GM23338 (cell line): ENCODE measurements around the gene MAPKAPK3. TPM values are rescaled to one million over a fixed set of nuclear protein-coding genes. Genes with fewer than 3 reads are reported as not detected.

ENCODE experiments used
- ATAC-seq: fragments of 200-7000 bp; cut with Tn5 transposase; 3 replicates; pipeline ENCODE4 v1.9.1; 2020
- DNase-seq: peaks from one replicate; pipeline ENCODE4 v3.0.0-alpha.2; 2015; ENCODE audit warnings: low spot score
- H2AFZ ChIP-seq: fragments of 200-600 bp; sonication (generic); 2 replicates; pipeline ENCODE4 v1.8.0; 2016; ENCODE audit warnings: antibody characterized with exemption, mild to moderate bottlenecking, moderate library complexity
- H3F3A ChIP-seq: fragments of 200-600 bp; sonication (generic); replicated peaks from 2 replicates; pipeline ENCODE4 v1.8.0; 2017; ENCODE audit warnings: antibody characterized with exemption, mixed run types, low read depth
- H3K27ac ChIP-seq: fragments of 200-600 bp; sonication (generic); 2 replicates; pipeline ENCODE4 v1.6.1; 2016; ENCODE audit warnings: low read depth
- H3K27me3 ChIP-seq: fragments of 200-600 bp; sonication (generic); 2 replicates; pipeline ENCODE4 v1.8.0; 2016; ENCODE audit warnings: mild to moderate bottlenecking, mixed run types, moderate library complexity; ENCODE audit not compliant: insufficient read depth
- H3K36me3 ChIP-seq: fragments of 200-600 bp; sonication (generic); 2 replicates; pipeline ENCODE4 v1.8.0; 2016; ENCODE audit warnings: mild to moderate bottlenecking; ENCODE audit not compliant: insufficient read depth
- H3K4me1 ChIP-seq: fragments of 200-600 bp; sonication (generic); 2 replicates; pipeline ENCODE4 v1.8.0; 2016; ENCODE audit warnings: mild to moderate bottlenecking, moderate library complexity; ENCODE audit not compliant: insufficient read depth
- H3K4me2 ChIP-seq: fragments of 200-600 bp; sonication (generic); 2 replicates; pipeline ENCODE4 v1.7.1; 2017; ENCODE audit warnings: mixed run types
- H3K4me3 ChIP-seq: fragments of 200-600 bp; sonication (generic); 2 replicates; pipeline ENCODE4 v1.6.1; 2016; ENCODE audit warnings: mixed run types
- H3K79me2 ChIP-seq: fragments of 200-600 bp; sonication (generic); replicated peaks from 2 replicates; pipeline ENCODE4 v1.8.0; 2017; ENCODE audit warnings: mild to moderate bottlenecking; ENCODE audit not compliant: insufficient read depth
- H3K9me2 ChIP-seq: fragments of 200-600 bp; sonication (generic); 2 replicates; pipeline ENCODE4 v1.8.0; 2017; ENCODE audit not compliant: insufficient read depth
- H4K20me1 ChIP-seq: fragments of 200-600 bp; sonication (generic); replicated peaks from 2 replicates; pipeline ENCODE4 v1.8.0; 2017; ENCODE audit warnings: mild to moderate bottlenecking; ENCODE audit not compliant: insufficient read depth
- H3K27ac Mint-ChIP-seq: 2 replicates; pipeline ENCODE4 v1.8.0; 2020; ENCODE audit warnings: inconsistent platforms, mild to moderate bottlenecking, moderate library complexity, mixed read lengths
- H3K27me3 Mint-ChIP-seq: 3 replicates; pipeline ENCODE4 v1.8.0; 2022; ENCODE audit warnings: low read depth, mild to moderate bottlenecking, moderate library complexity, mixed read lengths, inconsistent platforms; ENCODE audit not compliant: insufficient read depth, poor library complexity
- H3K36me3 Mint-ChIP-seq: 3 replicates; pipeline ENCODE4 v1.8.0; 2021; ENCODE audit warnings: low read depth, mild to moderate bottlenecking, inconsistent platforms, moderate library complexity, mixed read lengths
- H3K4me1 Mint-ChIP-seq: 3 replicates; pipeline ENCODE4 v1.8.0; 2020; ENCODE audit warnings: mild to moderate bottlenecking, inconsistent platforms, mixed read lengths
- H3K4me3 Mint-ChIP-seq: 3 replicates; pipeline ENCODE4 v1.8.0; 2021; ENCODE audit warnings: moderate library complexity, mild to moderate bottlenecking, inconsistent platforms, mixed read lengths
- H3K9me3 Mint-ChIP-seq: 3 replicates; pipeline ENCODE4 v1.8.0; 2020; ENCODE audit warnings: moderate library complexity, mild to moderate bottlenecking, inconsistent platforms, mixed read lengths
- CREB1 ChIP-seq: fragments of 250-450 bp; sonication (Bioruptor Pico); IDR thresholded peaks from 2 replicates; pipeline ENCODE4 v1.5.0; 2020; ENCODE audit warnings: low read depth, mild to moderate bottlenecking, moderate library complexity
- CTCF ChIP-seq, 2 experiments: fragments of 200-600 bp in 1 of 2; sonication (generic) in 1 of 2; conservative IDR thresholded peaks; 2 replicates each; pipeline versions ENCODE4 v1.5.1 to v1.6.1; 2016 to 2017; ENCODE audit warnings: antibody characterized with exemption in 2 of 2, low read depth in 2 of 2, mild to moderate bottlenecking in 2 of 2, moderate library complexity in 1 of 2
- ETS1 ChIP-seq: IDR thresholded peaks from 2 replicates; pipeline ENCODE4 v1.6.1; 2016; ENCODE audit warnings: antibody characterized with exemption
- EZH2 ChIP-seq: fragments of 200-600 bp; sonication (generic); IDR thresholded peaks from one replicate; pipeline ENCODE4 v1.8.0; 2017; ENCODE audit warnings: antibody characterized with exemption, mild to moderate bottlenecking, low read depth; ENCODE audit not compliant: unreplicated experiment
- EZH2phosphoT487 ChIP-seq: fragments of 200-600 bp; sonication (generic); IDR thresholded peaks from one replicate; pipeline ENCODE4 v1.8.1; 2018; ENCODE audit warnings: antibody characterized with exemption; ENCODE audit not compliant: unreplicated experiment
- JUNB ChIP-seq: IDR thresholded peaks from one replicate; pipeline ENCODE4 v1.6.1; 2016; ENCODE audit warnings: antibody characterized with exemption; ENCODE audit not compliant: unreplicated experiment
- NANOG ChIP-seq: IDR thresholded peaks from 2 replicates; pipeline ENCODE4 v1.6.1; 2016; ENCODE audit warnings: antibody characterized with exemption, borderline replicate concordance
- POLR2AphosphoS5 ChIP-seq: IDR thresholded peaks from 2 replicates; pipeline ENCODE4 v1.6.1; 2016; ENCODE audit warnings: antibody characterized with exemption, low read depth
- REST ChIP-seq: IDR thresholded peaks from one replicate; pipeline ENCODE4 v1.6.1; 2018; ENCODE audit warnings: antibody characterized with exemption; ENCODE audit not compliant: unreplicated experiment
- STAT1 ChIP-seq: IDR thresholded peaks from one replicate; pipeline ENCODE4 v1.6.1; 2016; ENCODE audit warnings: antibody characterized with exemption; ENCODE audit not compliant: unreplicated experiment
- ZNF114 ChIP-seq: fragments of 250-450 bp; sonication (Bioruptor Pico); IDR thresholded peaks from 2 replicates; pipeline ENCODE4 v1.5.0; 2020; ENCODE audit warnings: mild to moderate bottlenecking, moderate library complexity
- ZNF331 ChIP-seq: fragments of 250-450 bp; sonication (Bioruptor Pico); IDR thresholded peaks from 2 replicates; pipeline ENCODE4 v1.5.0; 2020; ENCODE audit warnings: low read depth, mild to moderate bottlenecking, moderate library complexity
- ZNF462 ChIP-seq: fragments of 250-450 bp; sonication (Bioruptor Pico); IDR thresholded peaks from 2 replicates; pipeline ENCODE4 v1.5.0; 2020; ENCODE audit warnings: mild to moderate bottlenecking, moderate library complexity
- polyA plus RNA-seq: library from polyadenylated mRNA; unstranded; fragments of >200 nt; fragmentation: Nextera tagmentation; extraction: Ambion mirVana; gene quantifications from 2 replicates; pipeline ENCODE4 v1.2.1, GENCODE V29; 2016
- total RNA-seq: library from RNA; depleted of rRNA; stranded (reverse); fragments of >200 nt; shearing (Covaris generic); gene quantifications from 2 replicates; pipeline ENCODE4 v1.2.3, GENCODE V29; 2014

MAPKAPK3 gene
- total and polyA plus RNA-seq, 2 experiments from 2014 or later, result 16.5 to 51.1 TPM

- H4K20me1 ChIP-seq, result peaks cover 5% of the 10 kb centered on the region
- Mint-ChIP-seq H3K27me3 (peaks cover 45% of the 10 kb centered on the region), H3K4me3 (peak overlapping the region; percentile 77), H3K36me3 (no peaks in the 10 kb centered on the region), H3K4me1 (peaks cover 14% of the 10 kb centered on the region), H3K27ac (no peak overlapping the region), H3K9me3 (no peaks in the 10 kb centered on the region)
- peaks cover 30% of the 10 kb centered on the region for H3K27me3 ChIP-seq
- H3F3A ChIP-seq, result 0 out of 2 replicates have a peak, but pooled peaks cover 7% of the 10 kb centered on the region
- H2AFZ ChIP-seq, result no peak overlapping the region
- H3K9me2 ChIP-seq, result no peaks in the 10 kb centered on the region
- peak overlapping the region; percentile 92 for H3K4me2 ChIP-seq
- no peak for TF ChIP-seq ZNF331
- TF ChIP-seq ZNF462 (CRISPR knock-in tag), result no peak
- no peak for TF ChIP-seq CTCF (conservative IDR thresholded peaks at IDR 0.05; ENCODE audit: low read depth in 2 of 2)
- TF ChIP-seq REST, result no peak
- TF ChIP-seq NANOG, result no peak
- no peak for TF ChIP-seq CREB1
- no peak for TF ChIP-seq POLR2AphosphoS5
- no peak for TF ChIP-seq EZH2
- TF ChIP-seq JUNB, result no peak
- no peak for TF ChIP-seq STAT1
- no peak for TF ChIP-seq ETS1
- TF ChIP-seq ZNF114 (CRISPR knock-in tag), result no peak
- no peak for TF ChIP-seq EZH2phosphoT487
- no peak for DNase-seq
- peaks cover 8% of the 10 kb centered on the region; the same call in 1 of the 2 replicates for H3K4me1 ChIP-seq
- peak overlapping the region; percentile 77 for H3K4me3 ChIP-seq
- H3K36me3 ChIP-seq, result no peaks in the 10 kb centered on the region
- H3K79me2 ChIP-seq, result no peaks in the 10 kb centered on the region
- no peak overlapping the region for H3K27ac ChIP-seq
- no peak for ATAC-seq
Observed at GRCh38 chr3:50610181-50610971, 6.6 kb upstream of the MAPKAPK3 start.
